ENCODE results near the gene UNC5B.
A peak's percentile ranks its signal among the peaks of the same experiment; 100 is the strongest.

DNA sequence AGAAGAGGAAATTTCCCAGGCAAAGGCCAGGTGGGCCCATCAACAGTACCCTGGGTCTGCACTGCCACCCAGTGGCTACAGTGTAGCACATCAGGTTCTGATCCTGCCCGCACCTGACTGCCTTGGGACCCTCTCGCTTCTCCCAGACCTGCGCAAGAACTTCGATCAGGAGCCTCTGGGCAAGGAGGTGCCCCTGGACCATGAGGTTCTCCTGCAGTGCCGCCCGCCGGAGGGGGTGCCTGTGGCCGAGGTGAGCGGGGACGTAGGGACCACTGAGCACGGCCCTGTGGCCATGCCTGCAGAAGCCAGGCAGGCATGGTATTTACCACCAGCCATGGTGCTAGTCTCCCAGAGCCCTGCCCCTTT lies 72.8 kb downstream of the UNC5B start:
- TF ChIP-seq, protein P1, sequence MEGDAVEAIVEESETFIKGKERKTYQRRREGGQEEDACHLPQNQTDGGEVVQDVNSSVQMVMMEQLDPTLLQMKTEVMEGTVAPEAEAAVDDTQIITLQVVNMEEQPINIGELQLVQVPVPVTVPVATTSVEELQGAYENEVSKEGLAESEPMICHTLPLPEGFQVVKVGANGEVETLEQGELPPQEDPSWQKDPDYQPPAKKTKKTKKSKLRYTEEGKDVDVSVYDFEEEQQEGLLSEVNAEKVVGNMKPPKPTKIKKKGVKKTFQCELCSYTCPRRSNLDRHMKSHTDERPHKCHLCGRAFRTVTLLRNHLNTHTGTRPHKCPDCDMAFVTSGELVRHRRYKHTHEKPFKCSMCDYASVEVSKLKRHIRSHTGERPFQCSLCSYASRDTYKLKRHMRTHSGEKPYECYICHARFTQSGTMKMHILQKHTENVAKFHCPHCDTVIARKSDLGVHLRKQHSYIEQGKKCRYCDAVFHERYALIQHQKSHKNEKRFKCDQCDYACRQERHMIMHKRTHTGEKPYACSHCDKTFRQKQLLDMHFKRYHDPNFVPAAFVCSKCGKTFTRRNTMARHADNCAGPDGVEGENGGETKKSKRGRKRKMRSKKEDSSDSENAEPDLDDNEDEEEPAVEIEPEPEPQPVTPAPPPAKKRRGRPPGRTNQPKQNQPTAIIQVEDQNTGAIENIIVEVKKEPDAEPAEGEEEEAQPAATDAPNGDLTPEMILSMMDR (IDR thresholded peaks at IDR 0.05): peak; percentile 56 to 85 (median 76)
- no peak for TF ChIP-seq POLR2A (IDR thresholded peaks at IDR 0.05)
